Right ventricle myocardium inferior (tissue), 1 donor: ENCODE results near the gene NAPB. TPM values are rescaled to one million over a fixed set of nuclear protein-coding genes. Genes with fewer than 3 reads are reported as not detected.

Source experiments
- ATAC-seq: fragments of 200-7000 bp; cut with Tn5 transposase; one replicate; pipeline ENCODE4 v1.9.1; 2020; ENCODE audit warnings: mild to moderate bottlenecking, moderate library complexity
- DNase-seq: peaks from one replicate; pipeline ENCODE4 v3.0.0; 2021; ENCODE audit errors: missing footprints
- intact Hi-C: fragments of 100-400 bp; cut with DNase I; formaldehyde crosslinking; loops from one replicate; pipeline ENCODE4 v1.11.0; 2022
- total RNA-seq: library from RNA; stranded (reverse); fragmentation: NEBNext Ultra II Directional; extraction: Animal tissue kit (Norgen Biotek cat#: 25700); gene quantifications from one replicate; pipeline ENCODE4 v1.2.1, GENCODE V29; 2021
- donor health status: DM: no; HTN: yes; CAD: no; lungs with severe emphysema.

NAPB gene
- total RNA-seq, 1 donor from 2014 or later, result 4.7 TPM

DNA sequence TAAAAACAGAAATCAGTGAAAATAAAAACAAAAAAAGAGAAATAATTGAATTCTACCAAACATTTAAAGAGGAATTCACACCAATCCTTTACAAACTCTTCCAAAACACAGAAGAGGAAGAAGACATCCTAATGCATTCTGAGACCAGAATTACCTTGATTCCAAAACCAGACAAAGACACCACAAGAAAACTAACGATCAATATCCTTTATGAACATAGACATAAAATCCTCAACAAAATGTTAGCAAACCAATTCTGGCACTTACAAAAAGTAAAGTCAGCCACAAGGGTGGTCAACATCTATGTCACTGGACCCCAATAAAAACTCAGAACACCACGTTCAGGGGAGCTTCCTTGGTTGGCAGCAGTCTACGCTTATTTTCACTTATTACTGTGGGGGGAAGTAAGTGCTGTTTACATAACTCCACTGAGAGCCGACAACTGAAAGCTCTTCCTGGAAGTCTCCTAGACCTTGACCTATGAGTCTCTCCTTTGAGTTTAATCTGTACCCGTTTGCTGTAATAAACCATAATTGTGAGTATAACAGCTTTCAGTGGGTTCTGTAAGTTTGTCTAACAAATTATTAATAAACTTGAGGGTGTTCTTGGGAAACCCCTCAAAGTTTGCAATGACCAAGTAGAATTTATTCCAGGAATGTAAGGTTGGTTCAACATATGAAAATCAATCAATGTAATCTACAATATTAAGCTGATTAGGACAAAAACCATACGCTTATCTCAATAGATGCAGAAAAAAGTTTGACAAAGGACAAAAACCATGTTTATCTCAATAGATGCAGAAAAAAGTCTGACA, 34.8 kb downstream of the NAPB start:
- ATAC-seq (no peak), DNase-seq (no peak)
- intact Hi-C loops, result no loop called here

DNA sequence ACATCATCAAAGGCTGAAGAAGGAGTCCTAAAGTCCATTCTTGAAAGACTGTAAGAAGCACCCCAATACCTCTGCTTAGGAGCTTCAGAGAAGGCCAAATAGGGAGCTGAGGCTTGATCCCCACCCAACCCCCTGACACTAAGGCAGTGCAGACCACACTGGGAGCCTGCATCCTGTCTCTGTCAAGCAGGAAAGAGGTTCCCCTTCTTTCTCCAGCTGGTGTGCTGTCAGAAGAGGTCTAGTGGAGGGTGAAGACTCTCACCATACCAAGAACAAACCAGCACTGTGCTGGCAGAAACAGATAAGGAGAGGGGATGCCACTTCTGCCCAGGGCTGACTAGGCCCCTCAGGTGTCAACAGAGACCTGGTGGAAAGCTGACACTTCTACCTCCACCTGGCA, 39.4 kb downstream of the NAPB start:
- no peak for ATAC-seq
- intact Hi-C loops, result no loop called here
- DNase-seq, result no peak

DNA sequence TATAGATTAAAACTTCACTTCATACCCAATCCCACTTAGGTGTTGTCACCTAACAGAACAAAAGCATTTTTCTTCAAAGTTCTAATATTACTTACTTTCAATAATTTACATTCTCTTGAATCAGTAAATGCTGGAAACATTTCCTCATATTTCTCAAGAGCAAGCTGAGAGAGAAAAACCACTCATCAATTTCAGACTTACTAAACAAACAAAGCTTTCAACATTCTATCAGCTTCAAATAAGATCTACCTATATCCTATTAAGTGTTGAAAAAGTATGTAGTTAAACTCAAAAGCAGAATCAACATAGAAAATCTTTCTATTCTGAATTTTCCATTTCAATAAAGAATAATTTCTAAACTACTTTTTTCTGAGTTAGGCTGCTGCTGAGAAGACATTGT, 41.5 kb downstream of the NAPB start:
- ATAC-seq, result no peak
- DNase-seq, result no peak
- intact Hi-C loops, result no loop called here

DNA sequence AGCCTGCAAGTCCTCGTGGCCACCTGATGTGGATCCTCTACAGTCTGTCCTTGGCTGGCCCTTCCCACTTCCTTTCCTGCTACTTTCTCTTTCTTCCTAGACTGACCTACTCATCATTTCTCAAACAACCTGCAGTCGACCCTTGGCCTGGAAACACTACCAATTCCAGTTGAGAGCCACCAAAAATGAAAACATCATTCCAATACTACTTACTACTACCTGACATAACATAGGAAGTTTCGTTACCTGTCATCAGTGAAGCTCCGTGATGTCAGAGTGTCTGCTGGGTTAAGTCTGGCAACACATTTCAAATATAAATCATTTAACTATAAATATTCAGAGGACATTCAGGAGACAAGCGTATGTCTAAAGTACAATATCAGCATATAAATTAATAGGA, 45.5 kb downstream of the NAPB start:
- ATAC-seq (no peak), DNase-seq (no peak)
- intact Hi-C loops, result no loop called here

DNA sequence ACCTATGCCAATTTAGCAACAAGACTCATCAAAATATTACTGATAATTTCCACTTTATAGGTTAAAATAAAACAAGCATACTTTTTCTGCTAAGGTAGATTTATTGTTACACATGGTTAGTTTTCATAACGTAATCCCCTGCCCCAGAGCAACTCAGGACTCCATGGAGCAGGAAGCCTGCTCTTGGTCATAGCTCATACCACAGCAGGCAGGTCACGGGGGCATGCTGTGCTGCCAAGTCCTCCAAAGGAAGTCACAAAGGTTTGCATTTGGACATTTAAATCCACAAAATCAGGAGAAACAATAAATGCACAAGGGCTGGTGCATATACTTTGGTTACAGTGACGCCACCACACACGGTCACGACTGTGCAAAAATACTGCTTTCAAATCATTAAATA, 46.8 kb downstream of the NAPB start:
- no peak for ATAC-seq
- intact Hi-C loops, result no loop called here

DNA sequence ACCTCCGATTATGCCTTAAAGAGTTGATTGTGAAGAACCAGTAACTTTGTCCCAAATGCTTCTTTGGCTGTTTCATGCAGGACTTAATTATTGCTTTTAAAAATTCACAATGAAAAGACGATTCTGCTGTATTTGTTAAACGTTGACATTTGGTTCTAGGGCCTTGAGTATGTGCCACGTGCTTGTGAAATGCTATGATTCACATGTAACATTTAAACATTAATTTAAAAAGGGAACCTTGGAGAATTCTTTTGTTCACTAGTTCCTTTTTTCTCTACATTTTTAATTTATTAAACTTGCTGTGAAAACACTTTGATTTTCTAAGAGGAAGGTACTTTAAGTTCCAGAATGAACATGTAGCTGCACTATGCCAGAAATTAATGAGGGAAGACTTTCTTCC, 49.8 kb downstream of the NAPB start:
- ATAC-seq (no peak), DNase-seq (no peak)
- intact Hi-C loops, result no loop called here

More for the DNA sequence above, 46.8 kb downstream of the NAPB start:
- no peak for DNase-seq

DNA sequence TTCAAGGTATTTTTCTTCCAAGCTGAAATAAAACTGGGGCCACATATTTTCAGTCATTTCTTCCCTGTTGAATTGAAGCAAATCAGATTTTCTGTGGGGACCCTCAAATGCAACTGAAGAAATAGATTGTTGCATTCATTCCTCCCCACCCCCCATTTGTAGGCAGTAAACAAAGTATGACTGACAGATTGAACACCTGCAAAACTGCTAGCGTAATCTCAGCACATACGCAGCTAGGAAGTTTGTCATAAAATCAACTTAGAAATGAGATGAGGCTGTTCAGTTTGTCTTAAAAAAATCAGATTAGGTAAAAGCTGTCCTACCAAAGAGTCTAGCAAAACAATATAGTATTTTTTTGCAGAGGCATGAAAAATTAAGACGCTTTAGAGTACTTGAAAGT, 50.4 kb downstream of the NAPB start:
- intact Hi-C loops, result no loop called here
- no peak for DNase-seq
- no peak for ATAC-seq

DNA sequence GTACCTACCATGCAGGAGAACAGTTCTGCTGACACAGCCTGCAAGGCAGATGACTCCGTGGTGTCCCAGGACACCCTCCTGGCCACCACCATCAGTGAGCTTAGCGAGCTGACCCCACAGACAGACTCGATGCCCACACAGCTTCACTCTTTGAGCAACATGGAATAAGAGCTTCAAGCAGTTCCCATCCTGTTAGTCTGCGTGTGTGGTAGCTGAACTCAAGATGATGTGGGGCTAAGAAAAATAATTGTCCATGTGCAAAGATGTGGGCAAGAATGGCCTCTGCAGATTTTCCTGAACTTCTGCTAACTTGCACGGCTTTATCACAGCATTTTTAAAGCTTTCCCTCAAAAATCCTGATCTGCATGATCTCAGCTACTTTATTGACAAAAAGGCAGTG, 51.0 kb downstream of the NAPB start:
- DNase-seq (no peak), ATAC-seq (no peak)
- intact Hi-C loops, result no loop called here

DNA sequence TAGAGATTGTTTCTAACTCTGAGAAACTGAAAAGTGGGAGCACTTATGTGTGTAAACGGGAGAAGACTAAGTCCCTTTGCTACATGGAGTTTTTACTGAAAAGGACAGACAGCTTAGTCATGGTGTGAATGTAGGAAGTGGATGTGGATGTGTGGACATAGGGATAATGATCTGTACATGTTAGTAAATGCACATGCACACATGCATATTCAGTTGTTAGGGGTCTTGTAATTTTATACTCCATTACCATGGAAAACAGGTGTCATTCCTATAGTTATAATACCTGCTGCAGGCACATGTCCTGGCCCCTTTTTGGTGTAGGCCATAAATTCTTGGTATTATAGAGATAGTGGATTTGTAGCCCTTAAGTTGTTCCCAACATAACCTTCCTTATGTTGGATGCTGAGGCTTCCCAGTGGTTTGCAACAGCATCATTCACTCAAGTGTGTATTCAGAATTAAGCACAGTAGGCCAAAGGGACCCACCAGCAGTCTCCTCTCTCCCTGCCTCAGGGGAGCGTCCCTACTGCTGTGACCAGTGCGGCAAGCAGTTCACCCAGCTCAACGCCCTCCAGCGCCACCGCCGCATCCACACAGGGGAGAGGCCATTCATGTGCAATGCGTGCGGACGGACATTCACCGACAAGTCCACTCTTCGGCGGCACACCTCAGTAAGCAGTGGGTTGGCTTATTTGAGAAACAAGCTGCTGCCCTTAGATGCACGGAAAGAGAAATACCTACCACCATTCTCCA, 52.0 kb downstream of the NAPB start:
- intact Hi-C loops, result loop anchor here (5.0 kb wide), 1 partner anchor 33 kb away; no protein-coding TSS in a partner anchor
- DNase-seq (no peak), ATAC-seq (no peak)

DNA sequence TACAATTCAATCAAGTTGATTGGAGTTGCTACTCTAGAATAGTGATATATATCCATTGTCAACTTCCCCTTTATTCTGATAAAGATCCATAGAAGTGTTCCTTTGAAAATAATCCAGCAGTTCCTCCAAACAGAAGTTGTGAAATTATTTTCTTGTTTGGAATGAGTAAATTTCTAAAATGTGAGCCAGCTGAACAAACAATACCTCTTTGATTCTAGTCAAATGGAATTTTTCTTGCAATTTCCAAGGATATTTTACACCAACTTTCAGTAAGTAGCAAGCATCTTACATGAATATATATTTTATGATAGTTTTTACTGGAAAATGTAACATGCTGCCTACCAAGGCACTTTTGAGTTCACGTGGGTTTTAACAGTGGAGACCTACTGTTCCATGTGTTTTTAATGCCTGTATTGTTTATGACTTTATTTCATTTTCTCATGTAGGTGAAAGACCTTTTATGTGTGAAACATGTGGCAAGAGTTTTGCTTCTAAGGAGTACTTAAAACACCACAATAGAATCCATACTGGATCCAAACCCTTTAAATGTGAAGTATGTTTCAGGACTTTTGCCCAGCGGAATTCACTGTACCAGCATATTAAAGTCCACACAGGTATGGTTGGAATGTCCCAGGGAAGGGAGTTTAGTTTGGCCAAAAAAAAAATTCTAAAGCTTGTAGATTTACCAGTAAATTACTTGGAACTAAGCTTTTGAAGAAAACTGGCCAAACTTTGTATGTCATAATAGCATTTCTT, 52.8 kb downstream of the NAPB start:
- DNase-seq (no peak), ATAC-seq (no peak)

DNA sequence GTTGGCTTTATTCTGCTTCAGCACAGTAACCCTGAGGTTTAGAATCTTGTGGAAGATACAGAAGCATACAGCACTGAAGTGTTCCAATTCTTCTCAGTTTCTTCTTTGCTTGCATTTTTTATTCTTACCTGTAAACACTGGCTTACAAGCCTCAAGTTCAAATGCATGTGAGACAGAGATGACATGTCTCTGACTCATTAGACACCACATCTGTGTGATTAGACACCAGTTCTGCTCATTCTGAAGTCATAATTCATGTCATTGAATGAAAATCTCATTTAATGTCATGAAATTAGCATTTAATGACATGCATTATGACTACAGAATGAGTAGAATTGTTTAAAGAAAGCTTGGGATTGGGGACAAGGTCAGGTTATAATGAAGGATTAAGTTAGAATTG, 53.5 kb downstream of the NAPB start:
- intact Hi-C loops, result loop anchor here (5.0 kb wide), 1 partner anchor 35 kb away; no protein-coding TSS in a partner anchor
- no peak for DNase-seq

More for the DNA sequence above, 52.8 kb downstream of the NAPB start:
- intact Hi-C loops, result loop anchor here (5.0 kb wide), 1 partner anchor 34 kb away; no protein-coding TSS in a partner anchor

DNA sequence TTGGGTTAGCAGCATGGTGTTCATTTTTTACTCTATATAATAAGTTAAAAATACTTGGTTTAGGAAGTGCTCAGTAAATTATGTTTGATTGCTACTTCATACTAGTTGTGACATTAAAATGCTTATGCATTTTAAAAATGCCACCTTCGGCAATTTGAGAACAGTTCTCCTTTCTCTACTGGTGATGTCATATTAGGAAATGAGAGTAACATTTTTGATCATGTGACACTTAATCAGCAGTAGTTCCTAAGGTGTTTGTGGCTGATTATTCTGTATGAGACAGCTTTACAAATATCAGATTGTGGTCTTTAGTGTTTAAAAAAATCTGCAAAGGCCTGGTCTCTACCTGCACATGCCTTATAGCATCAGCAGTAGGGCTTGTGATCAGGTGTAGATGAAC, 54.9 kb downstream of the NAPB start:
- ATAC-seq, result no peak
- intact Hi-C loops, result loop anchor here (5.0 kb wide), 1 partner anchor 36 kb away; no protein-coding TSS in a partner anchor
- no peak for DNase-seq

More for the DNA sequence above, 53.5 kb downstream of the NAPB start:
- ATAC-seq, result no peak

DNA sequence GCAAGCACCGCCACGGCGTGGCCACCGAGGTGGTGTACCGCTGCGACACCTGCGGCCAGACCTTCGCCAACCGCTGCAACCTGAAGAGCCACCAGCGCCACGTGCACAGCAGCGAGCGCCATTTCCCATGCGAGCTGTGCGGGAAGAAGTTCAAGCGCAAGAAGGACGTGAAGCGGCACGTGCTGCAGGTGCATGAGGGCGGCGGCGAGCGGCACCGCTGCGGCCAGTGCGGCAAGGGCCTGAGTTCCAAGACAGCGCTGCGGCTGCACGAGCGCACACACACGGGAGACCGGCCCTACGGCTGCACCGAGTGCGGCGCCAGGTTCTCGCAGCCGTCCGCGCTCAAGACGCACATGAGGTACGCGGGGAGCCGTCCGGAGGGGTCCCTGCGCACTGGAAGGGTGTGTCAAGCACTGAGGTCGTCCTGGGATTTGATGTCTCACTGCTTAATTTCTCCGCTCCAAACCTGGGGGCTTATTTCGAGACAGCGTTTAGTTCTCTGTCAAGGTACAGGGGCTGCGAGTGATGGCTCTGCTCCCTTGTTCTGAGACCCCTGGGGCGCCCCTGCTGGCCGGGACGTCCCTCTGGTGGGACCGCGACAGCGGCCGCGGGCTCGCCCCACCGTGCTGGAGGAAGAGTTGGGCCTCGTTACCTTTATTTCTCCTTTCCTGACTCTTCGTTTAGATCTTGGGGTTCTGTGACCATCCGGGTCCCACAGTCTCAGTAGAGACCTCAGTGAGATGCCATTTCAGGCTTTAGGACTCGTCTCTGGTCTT, 55.7 kb downstream of the NAPB start:
- no peak for ATAC-seq
- intact Hi-C loops, result loop anchor here (5.0 kb wide), 1 partner anchor 37 kb away; no protein-coding TSS in a partner anchor

DNA sequence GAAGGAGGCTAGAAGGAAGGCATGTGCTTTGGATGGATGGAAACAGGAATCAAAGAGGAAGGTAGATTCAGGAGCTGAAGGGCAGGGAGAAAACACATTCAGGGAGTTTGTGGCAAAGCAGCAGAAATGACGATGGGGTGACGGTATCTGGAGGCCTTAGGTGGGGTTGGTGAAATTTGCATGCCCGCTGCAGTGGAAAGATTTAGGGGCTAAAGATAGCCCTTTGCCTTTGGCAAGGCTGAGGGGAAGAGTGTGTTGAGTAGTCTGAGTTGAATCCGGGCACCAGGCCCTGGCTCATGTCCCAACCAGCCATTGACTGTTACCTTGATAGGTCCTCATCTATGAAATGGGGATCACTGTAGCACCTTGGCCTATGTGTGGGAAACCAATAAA, 58.0 kb downstream of the NAPB start:
- ATAC-seq (peak; percentile 19), DNase-seq (peak; percentile 79)
- intact Hi-C loops, result loop anchor here (5.0 kb wide), 2 partner anchors 59 to 274 kb away; partner anchors contain the start of genes CST3 and NAPB

More for the DNA sequence above, 55.7 kb downstream of the NAPB start:
- DNase-seq, result no peak

DNA sequence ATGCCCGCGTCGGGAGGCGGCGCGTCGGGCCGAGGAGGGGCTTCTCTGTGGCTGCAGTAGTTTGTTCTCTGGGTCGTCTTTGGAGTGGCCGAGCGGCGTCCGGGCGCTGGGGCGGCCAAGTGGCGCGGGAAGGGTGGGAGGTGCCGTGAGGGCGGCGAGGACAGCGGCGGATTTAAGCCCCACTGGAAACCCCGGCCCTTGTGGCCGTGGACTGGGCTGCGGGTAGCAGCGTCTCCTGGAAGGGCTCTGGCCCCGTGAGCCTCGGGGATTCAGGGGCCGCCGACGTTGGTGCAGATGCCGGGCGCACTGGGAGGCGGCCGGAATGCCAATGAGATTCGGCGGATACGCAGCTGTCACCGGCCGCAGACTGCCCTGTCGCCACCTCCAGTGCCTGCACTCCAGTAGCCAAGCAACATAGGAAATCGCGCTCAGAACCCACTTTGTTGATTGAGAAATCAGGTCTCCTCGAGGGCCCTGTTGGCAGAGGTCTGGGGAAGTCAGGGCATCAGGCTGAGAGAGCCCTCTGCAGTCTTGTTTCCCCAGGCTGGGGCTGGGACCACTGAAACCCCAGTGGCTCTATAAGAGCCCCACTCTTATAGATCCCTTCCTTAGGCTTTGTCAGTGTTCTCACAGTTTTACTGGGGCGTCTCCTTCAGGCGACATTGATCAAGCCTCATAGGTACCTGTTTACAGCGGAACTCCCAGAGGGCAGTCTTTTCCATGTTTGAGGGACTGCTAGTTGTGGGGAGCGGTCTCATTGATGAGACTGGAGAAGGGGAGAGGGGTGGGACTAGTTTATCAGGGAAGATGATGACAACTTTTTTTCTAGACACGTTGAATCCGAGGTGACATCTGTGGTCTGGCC, 58.7 kb downstream of the NAPB start:
- intact Hi-C loops, result loop anchor here (5.0 kb wide), 2 partner anchors 60 to 275 kb away; partner anchors contain the start of genes CST3 and NAPB
- DNase-seq (peak; percentile 76), ATAC-seq (peak; percentile 4)

DNA sequence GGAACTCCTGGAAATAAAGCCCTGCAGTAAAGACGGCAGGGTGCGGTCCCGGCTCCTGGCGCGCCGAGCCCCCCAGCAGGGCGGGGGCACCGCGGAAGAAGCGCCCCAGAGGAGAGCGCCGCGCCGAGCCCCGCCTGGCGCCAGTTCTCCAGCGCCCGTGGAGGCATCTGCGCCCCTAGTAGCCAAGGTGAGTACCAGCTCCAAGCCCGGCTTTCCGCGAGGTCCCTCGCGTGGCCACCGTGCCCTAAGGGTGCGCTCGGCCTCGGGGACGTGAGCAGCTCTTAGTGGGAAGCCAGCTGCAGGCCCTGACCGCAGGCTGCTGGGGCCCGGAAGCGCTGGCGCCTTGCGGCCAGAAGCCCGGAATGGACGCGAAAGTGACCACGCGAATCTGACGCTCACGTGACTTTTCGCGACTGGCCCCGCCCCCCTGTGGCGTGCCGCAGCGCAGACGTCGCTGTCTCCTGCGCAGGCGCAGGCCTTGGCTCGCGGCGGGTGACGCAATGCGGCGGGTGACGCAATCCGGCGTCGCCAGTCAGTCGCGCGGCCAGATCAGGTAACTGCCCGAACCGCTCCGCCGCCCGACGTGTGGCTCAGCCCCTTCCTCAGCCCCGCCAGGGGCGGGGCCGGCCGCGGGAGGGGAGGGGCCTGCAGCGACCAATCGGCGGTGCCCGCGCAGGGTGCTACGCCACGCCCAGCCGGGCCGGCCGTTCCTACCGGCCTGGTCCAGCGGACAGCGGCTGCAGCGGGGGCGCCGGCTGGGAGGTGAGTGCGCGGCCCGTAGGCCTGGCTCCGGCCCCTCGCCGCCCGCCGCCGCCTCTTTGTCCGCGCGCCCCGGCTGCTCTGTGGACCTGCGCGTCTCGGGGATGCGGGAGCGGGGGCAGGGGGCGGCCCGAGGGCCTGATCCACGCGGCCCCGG, 59.6 kb downstream of the NAPB start, which contains the start of gene GZF1:
Gene GZF1, plus strand, starts transcription at position 707 of the 916 bp plus-strand sequence. CDS start 2,202 bp downstream, outside the sequence.
- peak; percentile 99 for DNase-seq
- peak; percentile 95 for ATAC-seq
- intact Hi-C loops, result loop anchor here (5.0 kb wide), 2 partner anchors 61 to 276 kb away; partner anchors contain the start of genes CST3 and NAPB
